DLD1 (cell line): ENCODE data around the gene MRPS16.

Experiments
- in situ Hi-C: cut with HindIII; loops from 2 replicates; pipeline ENCODE4 v1.10.0; 2017; ENCODE audit warnings: low sequenced_read_pairs

Gene MRPS16

DNA sequence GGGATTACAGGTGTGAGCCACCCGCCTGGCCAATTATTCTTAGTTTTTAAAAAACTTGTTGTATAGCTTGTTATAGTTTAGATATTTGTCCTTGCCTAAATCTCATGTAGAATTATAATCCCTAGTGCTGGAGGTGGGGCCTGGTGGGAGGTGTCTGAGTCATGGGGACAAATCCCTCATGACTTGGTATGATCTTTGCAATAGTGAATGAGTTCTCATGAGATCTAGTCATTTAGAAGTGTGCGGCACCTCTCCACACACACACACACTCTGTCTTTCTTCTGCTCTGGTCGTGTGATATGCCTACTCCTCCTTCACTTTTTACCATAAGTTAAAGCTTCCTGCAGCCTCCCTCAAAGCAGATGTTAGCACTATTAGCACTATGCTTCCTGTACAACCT lies 47.4 kb downstream of the MRPS16 start:
- in situ Hi-C loops = no loop called here
